SK-N-MC (cell line): ENCODE data around the gene DAAM2.

Experiments used
- DNase-seq: peaks from one replicate; pipeline ENCODE4 v3.0.0-alpha.2; 2011; ENCODE audit warnings: low read depth, low spot score
- H3K27ac ChIP-seq: fragments of 200-600 bp; sonication (generic); 2 replicates; pipeline ENCODE4 v1.5.1; 2016; ENCODE audit warnings: mixed run types
- H3K36me3 ChIP-seq: fragments of 200-600 bp; sonication (generic); 2 replicates; pipeline ENCODE4 v1.6.1; 2017; ENCODE audit warnings: antibody characterized with exemption, low read length, mixed read lengths; ENCODE audit not compliant: insufficient read depth
- H3K4me3 ChIP-seq: fragments of 200-600 bp; sonication (generic); 2 replicates; pipeline ENCODE4 v1.5.1; 2016
- H3K9ac ChIP-seq: fragments of 200-600 bp; sonication (generic); 2 replicates; pipeline ENCODE4 v1.8.0; 2017; ENCODE audit warnings: mixed run types, mixed read lengths; ENCODE audit not compliant: insufficient read length
- H3K9me3 ChIP-seq: fragments of 200-600 bp; sonication (generic); 2 replicates; pipeline ENCODE4 v1.6.1; 2017; ENCODE audit warnings: low read depth, mild to moderate bottlenecking, antibody characterized with exemption, low read length, moderate library complexity, mixed read lengths
- EZH2 ChIP-seq: fragments of 200-600 bp; sonication (generic); IDR thresholded peaks from one replicate; pipeline ENCODE4 v1.6.1; 2017; ENCODE audit warnings: antibody characterized with exemption
- FOXP2 ChIP-seq: optimal IDR thresholded peaks from 2 replicates; pipeline ENCODE3; 2011; ENCODE audit warnings: mild to moderate bottlenecking, moderate library complexity; ENCODE audit not compliant: insufficient read depth; ENCODE audit errors: extremely low read length, control extremely low read depth
- POLR2AphosphoS5 ChIP-seq: IDR thresholded peaks from 2 replicates; pipeline ENCODE4 v1.6.1; 2012; ENCODE audit warnings: mild to moderate bottlenecking, low read depth, low read length, borderline replicate concordance

The DAAM2 gene

DNA sequence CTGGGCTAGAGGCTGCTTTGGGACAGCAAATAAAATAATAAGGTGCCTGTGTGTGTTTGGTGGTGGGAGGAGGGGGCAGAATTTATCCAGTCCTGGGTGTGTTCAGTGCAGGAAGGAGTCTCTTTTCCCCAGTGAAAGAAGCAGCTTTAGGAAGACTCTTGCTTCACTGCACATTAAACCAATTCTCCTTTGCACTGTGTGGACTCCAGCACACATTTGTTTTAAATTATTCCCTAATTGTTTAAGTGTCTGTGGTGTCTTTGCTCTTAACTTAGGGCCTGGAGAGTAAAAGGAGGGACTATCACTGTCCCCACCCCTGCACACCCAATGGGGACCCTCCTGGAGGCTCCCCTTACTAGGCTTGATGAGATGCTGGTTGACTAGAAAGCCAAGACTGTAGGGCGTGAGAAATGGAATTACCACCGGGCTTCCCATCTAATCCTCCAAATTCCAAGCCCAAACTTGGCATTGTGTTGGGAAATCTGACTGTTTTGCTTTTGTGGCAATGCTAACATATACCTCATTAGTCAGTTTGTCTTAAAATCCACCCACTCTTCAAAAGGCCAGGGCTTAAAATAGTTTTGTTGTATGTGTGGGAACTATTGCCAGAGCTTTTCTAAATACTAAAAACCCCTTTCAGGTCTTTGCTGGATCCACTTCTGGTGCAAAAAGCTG lies 13.5 kb upstream of the DAAM2 start:
- TF ChIP-seq POLR2AphosphoS5 (no peak), EZH2 (no peak), FOXP2 (no peak)

DNA sequence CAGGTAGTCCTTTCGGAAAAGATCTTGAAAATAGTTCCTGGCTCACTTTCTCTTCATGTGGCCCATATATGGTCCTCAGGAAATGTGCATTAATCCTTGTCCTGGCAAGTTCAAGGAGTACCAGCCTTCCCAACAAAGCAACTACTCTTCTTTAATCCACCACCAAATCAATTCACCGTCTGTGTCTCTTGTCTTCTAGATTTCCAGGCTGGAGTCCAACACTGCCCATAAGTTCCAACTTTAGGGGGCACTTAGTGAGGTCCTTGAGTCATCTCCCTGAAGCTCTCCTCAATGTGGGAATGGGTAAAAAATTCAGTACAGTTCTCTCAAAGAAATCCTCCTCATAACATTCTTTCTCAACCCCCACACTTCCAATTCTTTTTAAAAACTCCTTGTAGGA lies 6.9 kb upstream of the DAAM2 start:
- H3K36me3 ChIP-seq: no peaks in the 10 kb centered on the region
- no peaks in the 10 kb centered on the region for H3K9me3 ChIP-seq
- H3K4me3 ChIP-seq: no peak overlapping the region
- no peak overlapping the region for H3K27ac ChIP-seq
- no peak for TF ChIP-seq POLR2AphosphoS5
- no peak for TF ChIP-seq EZH2
- no peak for TF ChIP-seq FOXP2
- DNase-seq: no peak
- H3K9ac ChIP-seq: no peak overlapping the region

More for the DNA sequence above, 13.5 kb upstream of the DAAM2 start:
- H3K27ac ChIP-seq: peak overlapping the region; percentile 57; the same call in 1 of the 2 replicates
- no peaks in the 10 kb centered on the region for H3K9me3 ChIP-seq
- no peak for DNase-seq
- no peak overlapping the region for H3K4me3 ChIP-seq
- H3K36me3 ChIP-seq: no peaks in the 10 kb centered on the region
- H3K9ac ChIP-seq: no peak overlapping the region

DNA sequence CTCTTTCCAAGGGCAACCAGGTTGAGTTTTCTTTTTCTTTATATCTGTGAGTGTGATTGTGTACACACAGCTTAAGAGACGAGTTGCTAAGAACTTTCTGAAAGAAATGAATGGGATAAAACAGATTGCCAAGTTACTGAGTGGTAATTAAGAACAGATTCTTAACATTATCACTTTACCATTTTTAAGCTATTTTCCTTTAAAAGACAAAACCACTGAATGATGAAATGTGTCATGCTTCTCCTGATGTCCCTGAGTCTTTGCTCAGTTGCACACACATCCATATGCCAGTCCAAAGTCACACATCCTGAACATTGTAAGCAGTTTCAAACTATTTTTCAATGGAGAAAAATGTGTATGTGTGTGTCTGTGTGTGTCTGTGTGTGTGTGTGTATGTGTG lies 5.5 kb upstream of the DAAM2 start:
- no peaks in the 10 kb centered on the region for H3K36me3 ChIP-seq
- no peak overlapping the region for H3K27ac ChIP-seq
- no peak overlapping the region for H3K9ac ChIP-seq
- H3K4me3 ChIP-seq: no peak overlapping the region
- H3K9me3 ChIP-seq: no peaks in the 10 kb centered on the region
- no peak for TF ChIP-seq POLR2AphosphoS5
- no peak for TF ChIP-seq EZH2
- TF ChIP-seq FOXP2: no peak
- no peak for DNase-seq

DNA sequence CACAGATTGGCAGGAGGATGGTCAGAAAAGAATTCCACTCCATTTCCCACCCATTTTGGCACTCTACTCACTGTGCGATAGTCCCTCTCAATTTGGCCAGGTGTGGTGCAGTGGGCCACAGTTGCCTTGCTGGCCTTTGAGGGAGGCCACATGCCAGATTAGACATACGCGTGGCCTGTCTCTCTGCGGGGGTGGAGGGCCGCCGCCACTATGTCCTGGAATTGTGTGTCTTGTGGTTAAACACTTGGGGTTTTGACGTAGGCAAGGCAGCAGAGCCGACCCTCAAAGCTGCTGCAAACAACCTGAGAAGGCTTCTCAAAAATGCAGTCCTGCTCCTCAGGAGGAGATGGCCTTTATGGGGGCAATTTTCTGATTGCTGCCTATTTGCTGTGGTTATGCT lies 4.9 kb upstream of the DAAM2 start:
- H3K9ac ChIP-seq: no peak overlapping the region
- no peak overlapping the region for H3K27ac ChIP-seq
- H3K36me3 ChIP-seq: no peaks in the 10 kb centered on the region
- no peak for TF ChIP-seq FOXP2
- TF ChIP-seq POLR2AphosphoS5: no peak
- no peak for TF ChIP-seq EZH2
- no peaks in the 10 kb centered on the region for H3K9me3 ChIP-seq
- H3K4me3 ChIP-seq: no peak overlapping the region
- no peak for DNase-seq

DNA sequence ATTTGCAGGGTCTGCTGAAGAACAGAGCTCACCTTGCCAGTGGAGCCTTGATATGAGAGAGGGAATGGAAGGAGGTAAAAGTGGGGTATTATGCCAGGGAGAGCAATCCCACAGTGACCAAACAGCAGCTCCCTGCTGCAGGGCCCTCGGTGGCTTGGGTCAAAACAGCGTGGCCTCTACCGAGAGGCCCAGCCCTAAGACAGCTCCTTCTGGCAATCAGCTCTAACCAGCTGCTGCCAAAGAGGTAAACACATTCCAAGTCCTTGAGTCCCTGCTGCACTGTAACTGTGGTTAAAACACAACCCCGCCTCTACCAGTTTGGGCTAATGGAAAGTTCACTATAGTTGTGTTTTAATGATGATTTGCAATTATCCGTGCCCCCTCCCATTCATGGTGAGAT lies 1.4 kb upstream of the DAAM2 start:
- Histone ChIP-seq H3K27ac (no peak overlapping the region), H3K4me3 (no peak overlapping the region), H3K9me3 (no peaks in the 10 kb centered on the region), H3K9ac (no peak overlapping the region), H3K36me3 (no peaks in the 10 kb centered on the region)
- no peak for DNase-seq
- TF ChIP-seq EZH2: no peak
- TF ChIP-seq POLR2AphosphoS5: no peak
- no peak for TF ChIP-seq FOXP2

DNA sequence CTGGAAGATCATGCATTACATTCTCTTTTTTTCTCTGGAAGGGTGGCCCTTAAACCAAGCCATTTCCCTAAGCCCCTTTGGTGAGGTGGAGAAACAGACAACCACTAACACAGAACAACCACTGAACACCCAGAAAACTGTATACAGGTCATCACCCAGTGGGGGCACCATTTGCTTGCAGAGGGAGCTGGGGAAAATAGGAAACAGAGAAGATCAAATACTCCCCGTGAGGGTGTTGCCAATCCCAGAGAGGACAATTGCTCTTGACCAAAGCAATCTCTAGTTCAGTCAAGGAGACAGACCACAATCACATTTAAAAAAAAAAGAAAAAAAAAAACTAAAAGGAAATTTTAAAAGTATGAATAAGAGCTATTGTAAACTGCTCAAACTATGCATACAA lies 865 bp upstream of the DAAM2 start:
- H3K9me3 ChIP-seq: no peaks in the 10 kb centered on the region
- no peak overlapping the region for H3K27ac ChIP-seq
- H3K36me3 ChIP-seq: no peaks in the 10 kb centered on the region
- H3K4me3 ChIP-seq: no peak overlapping the region
- DNase-seq: no peak
- no peak overlapping the region for H3K9ac ChIP-seq
- TF ChIP-seq POLR2AphosphoS5 (no peak), EZH2 (no peak), FOXP2 (no peak)

DNA sequence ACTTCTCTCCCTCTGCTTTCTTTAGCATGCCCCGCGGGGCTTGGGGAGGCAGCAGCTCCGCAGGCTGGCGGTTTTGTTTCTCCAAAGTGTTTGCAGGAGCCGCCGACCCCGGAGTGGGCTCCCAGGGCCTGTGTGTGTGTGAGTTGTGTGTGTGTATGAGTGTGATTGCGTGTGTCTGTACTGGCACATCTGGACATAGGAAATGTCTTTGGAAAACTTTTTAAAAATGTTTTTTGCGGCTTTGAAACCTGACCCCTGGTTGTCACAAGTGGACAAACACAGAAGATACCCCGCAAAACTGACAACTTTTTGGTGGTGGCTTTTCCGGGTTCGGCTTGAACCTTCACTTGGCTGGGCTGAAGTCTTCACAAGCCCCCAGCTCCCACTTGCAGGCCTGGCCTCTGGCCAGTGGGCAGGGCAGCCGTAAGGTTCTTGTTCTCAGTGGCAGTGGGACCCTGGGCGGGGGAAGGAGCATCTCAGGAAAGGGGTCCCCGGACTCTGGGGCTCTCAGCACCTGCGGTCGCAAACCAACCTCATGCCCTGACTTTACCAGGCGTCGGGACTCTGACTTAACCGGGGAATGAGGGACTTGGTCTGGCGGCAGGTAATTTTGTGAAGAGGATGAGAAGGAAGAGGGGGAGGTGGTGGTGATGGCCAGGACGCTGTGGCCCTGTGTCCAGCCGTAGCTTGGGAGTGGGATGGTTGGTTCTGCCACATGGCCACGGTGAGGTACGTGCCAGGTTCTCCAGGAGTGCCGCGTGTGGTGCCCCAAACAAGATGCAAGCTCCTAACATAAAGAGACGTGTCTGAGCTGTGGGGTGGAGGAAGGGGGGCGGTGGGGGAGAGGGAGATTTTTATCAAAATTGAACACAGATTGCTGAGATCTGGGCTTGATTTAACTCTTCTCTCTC lies 619 bp downstream of the DAAM2 start:
- Histone ChIP-seq H3K9me3 (no peaks in the 10 kb centered on the region), H3K9ac (peak overlapping the region; percentile 86), H3K36me3 (no peaks in the 10 kb centered on the region), H3K4me3 (peak overlapping the region; percentile 84), H3K27ac (0 out of 2 replicates have a peak overlapping the region, but pooled peaks have one; percentile 65)
- no peak for DNase-seq
- no peak for TF ChIP-seq FOXP2
- no peak for TF ChIP-seq EZH2
- peak; percentile 24; the same call in 1 of the 2 replicates for TF ChIP-seq POLR2AphosphoS5

DNA sequence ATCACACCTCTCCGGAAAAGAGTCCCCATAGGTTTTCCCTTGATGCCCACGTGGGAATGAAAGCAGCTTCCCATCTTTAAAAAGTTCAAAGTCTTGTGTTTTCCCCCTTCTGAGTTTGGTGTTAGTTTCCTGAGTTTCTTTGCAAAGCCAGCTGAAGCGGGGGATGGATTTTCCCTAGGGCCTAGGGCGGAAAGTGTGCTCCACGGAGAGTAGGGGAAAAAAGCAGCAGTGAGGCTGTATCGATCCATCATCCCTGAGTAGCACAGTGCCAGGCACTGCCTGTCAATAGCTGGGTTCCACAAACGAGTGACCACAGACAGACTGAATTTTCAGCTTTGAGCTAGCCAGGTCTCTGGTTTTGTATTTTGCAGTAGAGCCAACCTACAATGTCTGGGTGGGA lies 1.3 kb downstream of the DAAM2 start:
- Histone ChIP-seq H3K9me3 (no peaks in the 10 kb centered on the region), H3K27ac (peak overlapping the region; percentile 65; the same call in 1 of the 2 replicates), H3K4me3 (peak overlapping the region; percentile 84), H3K9ac (peak overlapping the region; percentile 86), H3K36me3 (no peaks in the 10 kb centered on the region)
- no peak for TF ChIP-seq POLR2AphosphoS5
- no peak for DNase-seq
